Fibroblast of mammary gland (primary cell): Measurements from ENCODE around the gene FAM98B.
A peak's percentile ranks its signal among the peaks of the same experiment; 100 is the strongest.

Experiments
- DNase-seq: peaks from one replicate; pipeline ENCODE4 v3.0.0-alpha.2; 2010; ENCODE audit warnings: low read depth
- H3K4me3 ChIP-seq: 2 replicates; pipeline ENCODE4 v1.5.1; 2011; ENCODE audit warnings: low read depth, mild to moderate bottlenecking, low read length, moderate library complexity; ENCODE audit not compliant: control insufficient read depth
- TF ChIP-seq, protein P1 (sequence below): conservative IDR thresholded peaks from 2 replicates; pipeline ENCODE4 v1.5.1; 2011; ENCODE audit warnings: low read depth, low read length, inconsistent platforms; ENCODE audit not compliant: control insufficient read depth, insufficient read depth

The FAM98B gene

DNA sequence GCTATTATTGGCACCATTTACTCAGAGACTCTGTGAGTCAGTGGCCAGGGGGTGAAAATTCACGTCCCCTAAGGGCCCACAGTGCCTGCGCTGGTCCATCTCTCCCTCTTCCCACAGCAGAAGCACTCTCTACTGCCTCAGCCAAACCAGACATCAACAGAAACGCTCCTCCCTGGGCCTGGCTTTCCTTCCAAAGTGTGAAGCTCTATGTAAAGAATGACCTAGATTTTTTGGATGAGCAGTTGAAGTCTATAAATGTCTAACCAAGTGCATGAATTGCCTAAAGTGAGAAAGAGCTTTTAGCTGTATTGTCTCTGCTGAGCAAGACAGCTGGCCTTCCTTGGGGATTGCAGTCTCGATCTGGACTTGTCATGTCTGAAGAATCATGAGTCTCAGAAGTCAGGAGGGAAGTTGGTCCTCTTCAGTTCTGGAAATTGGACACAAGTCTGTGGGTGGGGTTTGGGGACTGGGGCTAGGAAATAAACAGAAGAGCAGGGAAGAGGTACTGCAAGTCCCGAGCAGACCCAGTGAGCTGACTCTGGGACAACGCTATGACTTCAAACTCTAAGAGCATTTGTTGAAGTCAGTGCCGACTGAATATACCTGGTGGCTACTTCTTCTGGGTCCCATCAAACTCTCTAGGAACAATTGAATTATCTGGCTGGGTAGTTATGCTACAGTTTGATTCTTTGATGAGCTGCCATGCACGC, 81.7 kb downstream of the FAM98B start:
- DNase-seq = peak; percentile 82
- TF ChIP-seq, protein P1, sequence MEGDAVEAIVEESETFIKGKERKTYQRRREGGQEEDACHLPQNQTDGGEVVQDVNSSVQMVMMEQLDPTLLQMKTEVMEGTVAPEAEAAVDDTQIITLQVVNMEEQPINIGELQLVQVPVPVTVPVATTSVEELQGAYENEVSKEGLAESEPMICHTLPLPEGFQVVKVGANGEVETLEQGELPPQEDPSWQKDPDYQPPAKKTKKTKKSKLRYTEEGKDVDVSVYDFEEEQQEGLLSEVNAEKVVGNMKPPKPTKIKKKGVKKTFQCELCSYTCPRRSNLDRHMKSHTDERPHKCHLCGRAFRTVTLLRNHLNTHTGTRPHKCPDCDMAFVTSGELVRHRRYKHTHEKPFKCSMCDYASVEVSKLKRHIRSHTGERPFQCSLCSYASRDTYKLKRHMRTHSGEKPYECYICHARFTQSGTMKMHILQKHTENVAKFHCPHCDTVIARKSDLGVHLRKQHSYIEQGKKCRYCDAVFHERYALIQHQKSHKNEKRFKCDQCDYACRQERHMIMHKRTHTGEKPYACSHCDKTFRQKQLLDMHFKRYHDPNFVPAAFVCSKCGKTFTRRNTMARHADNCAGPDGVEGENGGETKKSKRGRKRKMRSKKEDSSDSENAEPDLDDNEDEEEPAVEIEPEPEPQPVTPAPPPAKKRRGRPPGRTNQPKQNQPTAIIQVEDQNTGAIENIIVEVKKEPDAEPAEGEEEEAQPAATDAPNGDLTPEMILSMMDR = no peak
- H3K4me3 ChIP-seq = no peak overlapping the region

DNA sequence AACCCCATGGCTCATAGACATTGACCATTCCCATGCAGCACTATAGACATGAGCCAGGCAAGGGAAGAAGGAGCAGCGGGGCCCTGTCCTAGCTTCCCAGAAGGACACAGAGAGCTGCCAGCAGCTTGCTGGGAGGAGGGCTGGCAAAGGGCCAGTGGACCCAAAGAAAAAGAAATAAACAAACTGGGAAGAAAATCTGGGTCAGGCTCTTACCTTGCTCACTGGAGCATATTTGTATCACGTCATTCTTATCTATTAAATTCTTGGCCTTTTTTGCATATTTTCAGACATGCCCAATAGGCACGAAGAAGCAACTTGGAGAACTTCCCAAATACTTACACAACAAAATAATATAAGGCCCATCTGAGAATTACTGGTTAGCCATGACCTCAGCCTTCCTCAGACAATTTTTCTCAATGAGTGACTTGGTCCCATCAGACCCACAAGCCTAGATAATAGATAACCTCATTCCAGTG, 82.3 kb downstream of the FAM98B start:
- no peak overlapping the region for H3K4me3 ChIP-seq
- peak; percentile 92 for DNase-seq
- TF ChIP-seq, protein P1 = no peak
